ENCODE results near the gene CDK17. TPM values are rescaled to one million over a fixed set of nuclear protein-coding genes. Genes with fewer than 3 reads are reported as not detected.

The CDK17 gene
- total RNA-seq, 2 experiments from 2014 or later: 25.2 to 28.5 TPM

DNA sequence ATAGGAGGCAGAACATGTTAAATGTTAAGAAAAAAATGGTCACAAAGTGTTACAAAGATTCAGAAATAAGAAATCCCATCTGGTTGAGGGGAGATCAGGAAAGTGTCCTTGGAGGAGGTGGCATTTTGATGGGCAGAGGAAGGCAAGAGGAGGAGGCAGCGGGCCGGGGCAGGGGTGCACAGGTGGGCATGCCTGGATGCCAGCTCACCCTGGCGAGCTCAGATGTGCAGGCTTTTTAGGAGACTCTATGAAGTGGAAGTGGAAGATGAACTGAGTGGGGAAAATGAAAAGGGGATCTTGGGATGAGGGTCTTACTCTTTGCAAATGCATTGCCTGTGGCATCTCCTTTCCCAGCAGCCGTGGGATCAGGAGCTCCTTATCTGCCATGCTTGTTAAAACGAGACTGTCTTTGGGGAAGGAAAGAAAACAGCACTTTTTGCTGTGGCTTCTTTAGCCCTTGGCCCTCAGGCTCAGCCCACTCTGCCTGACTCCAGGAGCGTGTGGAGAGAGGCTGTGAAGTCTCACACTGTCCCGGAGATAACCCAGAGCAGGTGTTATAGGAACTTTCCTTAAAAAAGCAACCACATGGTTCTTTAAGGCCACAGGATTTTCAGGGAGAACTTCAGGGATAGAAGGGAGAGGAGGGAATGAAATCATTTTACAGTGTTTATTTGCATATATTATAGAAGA is 143.4 kb downstream of the CDK17 start:
- ChIA-PET POLR2A (no interaction called here), CTCF (no interaction called here)

DNA sequence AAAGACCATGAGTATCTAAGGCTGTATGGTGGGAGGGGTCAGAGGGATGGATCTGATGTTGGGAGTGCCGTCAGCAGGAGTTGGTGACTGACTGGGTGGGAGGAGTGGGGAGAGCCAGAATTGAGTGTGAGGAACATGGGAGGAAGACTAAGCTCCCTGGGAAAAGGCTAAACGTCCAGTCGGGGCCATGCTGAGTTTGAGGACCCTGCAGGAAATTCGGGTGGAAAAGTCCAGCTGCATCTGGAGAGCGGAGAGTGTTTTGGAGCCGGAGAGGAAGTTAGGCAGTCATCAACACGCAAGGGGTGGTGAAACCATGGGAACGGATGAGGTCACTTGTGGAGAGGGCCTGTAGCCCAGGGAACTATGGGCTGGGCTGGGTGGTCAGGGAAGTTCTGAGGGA is 145.2 kb downstream of the CDK17 start:
- ChIA-PET POLR2A (interaction anchor here (0.6 kb wide), 1 partner anchor 1746 kb away, joined by 8 read pairs; no protein-coding TSS in a partner anchor), CTCF (no interaction called here)

DNA sequence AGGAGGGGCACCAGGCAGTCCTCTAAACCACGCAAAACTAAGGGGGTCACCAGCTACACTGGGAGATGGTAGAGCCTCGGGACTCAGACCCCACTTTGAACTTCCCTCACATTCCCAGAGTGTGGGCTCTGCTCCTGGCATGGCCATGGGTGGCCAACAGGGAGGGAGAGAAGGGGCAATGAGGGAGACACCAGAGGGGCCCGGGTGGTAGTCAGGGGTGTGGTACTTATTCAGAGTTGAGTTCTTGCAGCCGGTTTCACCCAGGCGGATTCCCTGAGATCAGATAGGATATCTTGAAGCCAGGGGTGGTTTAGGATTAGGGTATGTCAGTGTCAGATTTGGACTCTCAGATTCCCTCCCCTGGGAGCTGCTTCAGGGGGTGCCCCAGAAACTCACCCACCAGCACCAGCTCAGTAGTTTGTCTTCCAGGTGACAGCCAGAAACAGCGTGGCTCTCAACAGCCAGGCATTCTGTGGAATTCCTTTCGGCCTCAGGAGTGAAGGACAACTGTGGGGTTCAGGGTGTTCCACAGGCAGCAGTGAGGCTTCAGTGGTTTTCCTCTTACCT is 150.0 kb downstream of the CDK17 start:
- CTCF ChIA-PET: interaction anchor here (0.5 kb wide), 1 partner anchor 141 kb away, joined by 3 read pairs; no protein-coding TSS in a partner anchor
- POLR2A ChIA-PET: no interaction called here

DNA sequence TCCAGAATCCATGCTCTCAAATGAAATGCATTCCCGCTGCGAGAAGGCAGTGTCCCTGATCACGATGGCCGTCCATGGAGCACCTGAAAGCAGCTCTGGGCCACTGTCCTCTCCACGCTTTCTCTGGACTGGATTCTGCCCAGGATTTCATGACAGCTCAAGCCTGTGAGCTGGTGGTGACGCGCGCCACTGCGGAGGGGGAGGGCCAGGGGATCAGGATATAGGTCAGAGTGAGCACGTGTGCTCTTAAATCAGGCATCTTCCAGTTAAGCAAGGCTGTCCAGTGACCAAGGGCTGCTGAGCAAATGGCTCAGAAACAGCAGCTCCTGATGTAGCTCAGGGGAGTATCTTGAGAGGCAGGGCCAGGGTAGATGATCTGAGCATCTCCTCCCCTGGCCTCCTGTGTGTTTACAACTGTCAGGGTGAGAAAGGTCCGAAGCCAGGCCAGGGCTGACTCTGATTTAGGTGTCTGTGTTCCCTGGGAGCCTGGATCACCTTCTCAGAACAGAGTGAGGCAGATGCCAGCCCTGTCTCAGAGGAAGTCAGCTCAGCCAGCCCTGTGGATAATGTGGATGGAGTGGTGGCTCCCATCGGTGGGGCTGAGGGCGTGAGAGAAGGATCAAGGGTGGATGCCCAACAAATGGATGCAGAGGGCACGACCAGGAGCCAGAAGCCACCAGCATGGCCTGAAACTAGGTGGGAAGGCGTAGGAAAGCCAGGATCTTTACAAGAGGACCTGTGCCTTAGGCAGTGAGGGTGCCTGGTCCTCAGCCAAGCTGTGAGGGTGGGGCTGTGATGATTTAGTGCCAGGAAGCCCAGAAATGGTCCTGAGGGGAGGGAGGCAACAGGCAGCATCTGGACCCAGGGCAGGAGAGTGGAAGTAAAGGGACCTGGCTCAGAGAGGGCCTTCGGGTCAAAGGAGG is 150.8 kb downstream of the CDK17 start:
- POLR2A ChIA-PET: no interaction called here
- CTCF ChIA-PET: interaction anchor here (0.5 kb wide), 1 partner anchor 141 kb away, joined by 3 read pairs; no protein-coding TSS in a partner anchor

GRCh38 chr12:96248136-96248931 is 151.9 kb downstream of the CDK17 start:
- ChIA-PET CTCF (no interaction called here), POLR2A (no interaction called here)

DNA sequence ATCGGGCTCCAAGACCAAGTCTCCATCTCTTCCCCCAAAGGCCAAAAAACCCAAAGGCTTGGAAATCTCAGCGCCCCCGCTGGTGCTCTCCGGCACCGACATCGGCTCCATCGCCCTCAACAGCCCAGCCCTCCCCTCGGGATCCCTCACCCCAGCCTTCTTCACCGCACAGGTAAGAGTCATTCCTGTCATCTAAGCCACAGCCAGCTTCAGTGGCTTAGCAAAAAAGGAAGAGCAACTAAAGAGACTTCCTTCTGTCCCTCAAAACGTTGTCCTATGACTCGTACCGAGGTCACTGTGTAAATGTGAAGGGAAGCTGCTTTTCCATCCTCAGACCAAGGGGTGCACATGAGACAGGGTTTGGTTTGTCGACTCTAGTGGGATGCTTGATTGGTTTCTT is 152.7 kb downstream of the CDK17 start:
- CTCF ChIA-PET: no interaction called here
- POLR2A ChIA-PET: no interaction called here

GRCh38 chr12:96246926-96247505 is 153.2 kb downstream of the CDK17 start:
- ChIA-PET CTCF (no interaction called here), POLR2A (no interaction called here)

DNA sequence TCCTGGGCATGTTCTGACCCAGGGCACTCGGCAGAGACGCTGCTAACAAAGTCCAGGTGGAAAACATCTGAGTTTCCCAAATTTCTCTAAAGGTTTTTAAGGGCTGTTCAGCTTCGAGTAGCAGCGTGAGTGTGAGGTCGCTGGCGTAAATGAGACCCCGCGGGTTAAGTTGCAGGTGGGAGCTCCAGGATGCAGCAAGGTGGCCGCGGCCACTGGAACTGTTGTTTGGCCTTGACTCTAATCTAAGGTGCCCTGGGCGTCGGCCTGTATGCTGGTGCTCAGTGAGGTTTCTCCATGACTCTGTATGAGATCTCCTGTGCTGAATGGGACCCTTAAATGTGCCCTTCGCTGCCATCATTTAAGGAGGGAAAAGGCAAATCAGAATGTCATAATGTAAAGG is 155.4 kb downstream of the CDK17 start:
- POLR2A ChIA-PET: no interaction called here
- CTCF ChIA-PET: interaction anchor here (1.2 kb wide), 1 partner anchor 30 kb away, joined by 3 read pairs; no protein-coding TSS in a partner anchor

- CTCF ChIA-PET: interaction anchor here (1.2 kb wide), 1 partner anchor 27 kb away, joined by 4 read pairs; no protein-coding TSS in a partner anchor
- POLR2A ChIA-PET: no interaction called here
Observed at GRCh38 chr12:96242597-96242996, 157.6 kb downstream of the CDK17 start.

GRCh38 chr12:96241846-96242256 is 158.4 kb downstream of the CDK17 start:
- ChIA-PET POLR2A (interaction anchor here (0.6 kb wide), 1 partner anchor 27 kb away, joined by 7 read pairs; no protein-coding TSS in a partner anchor), CTCF (interaction anchor here (1.2 kb wide), 1 partner anchor 27 kb away, joined by 4 read pairs; no protein-coding TSS in a partner anchor)

GRCh38 chr12:96241431-96241830 is 158.8 kb downstream of the CDK17 start:
- CTCF ChIA-PET: no interaction called here
- POLR2A ChIA-PET: no interaction called here

- POLR2A ChIA-PET: no interaction called here
- CTCF ChIA-PET: no interaction called here
Observed at GRCh38 chr12:96240656-96241055, 159.6 kb downstream of the CDK17 start.

GRCh38 chr12:96239711-96240635 is 160.3 kb downstream of the CDK17 start:
- ChIA-PET CTCF (interaction anchor here (0.8 kb wide), 1 partner anchor 204 kb away, joined by 3 read pairs; the partner anchor contains the start of gene LTA4H), POLR2A (no interaction called here)

DNA sequence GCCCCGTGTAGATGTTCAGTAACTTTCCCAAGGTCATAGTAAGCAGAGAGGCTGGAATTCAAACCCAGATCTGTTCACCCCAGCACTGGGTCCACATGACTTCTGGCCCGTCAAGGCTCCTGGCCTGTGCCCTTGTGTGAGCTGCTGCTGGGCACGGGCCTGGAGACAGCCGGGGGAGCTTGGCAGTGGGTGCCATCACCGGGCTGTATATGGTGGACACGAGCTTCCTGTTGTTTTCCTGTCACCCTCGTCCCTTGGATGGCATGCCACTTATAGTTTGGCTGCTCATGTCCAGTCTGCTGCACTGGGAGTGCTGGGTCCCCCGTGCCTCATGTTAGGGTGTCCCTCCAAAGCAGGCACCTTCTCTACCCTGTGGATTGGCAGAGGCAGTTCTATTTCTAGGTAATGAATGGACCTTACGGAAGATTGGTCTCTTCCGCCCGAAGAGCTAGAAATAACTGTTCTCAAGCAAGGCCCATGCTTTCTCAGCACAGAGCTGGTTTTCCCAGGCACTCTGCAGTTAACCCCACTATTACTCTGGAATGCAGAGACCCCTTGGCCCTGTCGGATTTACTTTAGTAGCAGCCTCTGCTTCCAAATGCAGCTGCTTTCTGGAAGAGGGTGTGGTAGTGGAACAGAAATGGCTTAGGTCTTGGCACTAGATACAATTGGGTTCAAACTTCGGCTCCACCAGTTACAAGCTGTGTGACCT is 161.7 kb downstream of the CDK17 start:
- ChIA-PET POLR2A (interaction anchor here (0.6 to 0.7 kb wide), 3 partner anchors 53 to 162 kb away, joined by 3 to 5 read pairs (median 3); partner anchors contain the start of gene CDK17), CTCF (no interaction called here)

GRCh38 chr12:96237465-96238077 is 162.7 kb downstream of the CDK17 start:
- POLR2A ChIA-PET: no interaction called here

GRCh38 chr12:96237035-96237434 is 163.2 kb downstream of the CDK17 start:
- CTCF ChIA-PET: interaction anchor here (1.4 kb wide), 1 partner anchor 22 kb away, joined by 5 read pairs; no protein-coding TSS in a partner anchor
- POLR2A ChIA-PET: no interaction called here

More at GRCh38 chr12:96237465-96238077, 162.7 kb downstream of the CDK17 start:
- CTCF ChIA-PET: interaction anchor here (1.4 kb wide), 1 partner anchor 22 kb away, joined by 5 read pairs; no protein-coding TSS in a partner anchor
